Gastrocnemius medialis (tissue), 4 donors: ENCODE results near the gene ZNF197. TPM values are rescaled to one million over a fixed set of nuclear protein-coding genes. Genes with fewer than 3 reads are reported as not detected.
"Not testable (repeated sequence)": the region's sequence is repeated elsewhere in the genome, so short reads cannot be mapped to it uniquely, and the experiment has no call there.

Source experiments
- ATAC-seq, 2 donors: fragments of 150-250 bp; one replicate each; pipeline ENCODE4 v1.9.1; 2016
- DNase-seq, 2 donors: peaks; one replicate each; pipeline ENCODE4 v3.0.0-alpha.2; 2019
- H3K27ac ChIP-seq, 4 donors: fragments of 200-600 bp; sonication (generic); 1 replicate in 1 of 4; 2 replicates in 3 of 4; pipeline ENCODE4 v1.5.1; 2016 to 2018; ENCODE audit warnings: mild to moderate bottlenecking in 2 of 4, moderate library complexity in 1 of 4
- H3K27me3 ChIP-seq, 3 donors: fragments of 200-600 bp; sonication (generic) in 2 of 3; 1 replicate in 1 of 3; 2 replicates in 2 of 3; pipeline versions ENCODE4 v1.5.1 to v1.6.0; 2016 to 2019; ENCODE audit warnings: mild to moderate bottlenecking in 1 of 3, moderate library complexity in 1 of 3
- H3K36me3 ChIP-seq, 2 donors: fragments of 200-600 bp; sonication (generic) in 1 of 2; one replicate each; pipeline ENCODE4 v1.5.1; 2017 to 2018
- H3K4me1 ChIP-seq, 2 donors: fragments of 200-600 bp; sonication (generic) in 1 of 2; one replicate each; pipeline ENCODE4 v1.5.1; 2016 to 2017; ENCODE audit warnings: mild to moderate bottlenecking in 2 of 2
- H3K4me3 ChIP-seq, 4 donors: fragments of 200-600 bp; sonication (generic) in 3 of 4; 1 replicate in 1 of 4; 2 replicates in 3 of 4; pipeline ENCODE4 v1.5.1; 2016 to 2019; ENCODE audit warnings: mild to moderate bottlenecking in 2 of 4
- H3K9me3 ChIP-seq, 3 donors: fragments of 200-600 bp; sonication (generic) in 2 of 3; 1 replicate in 1 of 3; 2 replicates in 2 of 3; pipeline ENCODE4 v1.5.1; 2016 to 2019
- POLR2A ChIP-seq, 2 donors: fragments of 450-650 bp; IDR thresholded peaks; one replicate each; pipeline ENCODE4 v1.6.1; 2017; ENCODE audit warnings: antibody characterized with exemption in 2 of 2, mild to moderate bottlenecking in 2 of 2, moderate library complexity in 2 of 2
- in situ Hi-C, 4 donors: fragments of 200-750 bp; cut with MboI; loops; one replicate each; pipeline versions ENCODE4 v1.15.0 to v1.8.0; 2017; ENCODE audit warnings: low sequenced_read_pairs in 4 of 4
- intact Hi-C: fragments of 100-400 bp; cut with DNase I; formaldehyde crosslinking; loops from one replicate; pipeline ENCODE4 v1.15.1; 2023; ENCODE audit warnings: low total_unique reads
- total RNA-seq, 4 donors: library from RNA; depleted of rRNA; stranded (reverse); fragments of >200 nt; gene quantifications; one replicate each; pipeline versions ENCODE4 v1.1.0 to v1.2.3, GENCODE V29; 2016
- TF ChIP-seq, protein P1 (sequence below), 5 experiments: fragments of 450-650 bp in 3 of 5; fragments of 200-600 bp in 2 of 5; sonication (generic) in 2 of 5; IDR thresholded peaks in 4 of 5; conservative IDR thresholded peaks in 1 of 5; 1 replicate in 4 of 5; 2 replicates in 1 of 5; pipeline ENCODE4 v1.5.1; 2016 to 2019; ENCODE audit warnings: antibody characterized with exemption in 5 of 5, mild to moderate bottlenecking in 3 of 5, moderate library complexity in 3 of 5

Gene ZNF197
- total RNA-seq, 4 donors from 2014 or later = 14.3 to 21.5 (median 19.6) TPM

GRCh38 chr3:44659434-44659833 lies 34.6 kb downstream of the ZNF197 start:
- peaks cover 7 to 70% of the 10 kb centered on the region in 2 donors for H3K36me3 ChIP-seq
- ATAC-seq (no peak), DNase-seq (no peak)
- H3K27me3 ChIP-seq = no peaks in the 10 kb centered on the region
- H3K9me3 ChIP-seq = peaks cover 0 to 18% (median 0%) of the 10 kb centered on the region in 3 donors
- TF ChIP-seq, protein P1, sequence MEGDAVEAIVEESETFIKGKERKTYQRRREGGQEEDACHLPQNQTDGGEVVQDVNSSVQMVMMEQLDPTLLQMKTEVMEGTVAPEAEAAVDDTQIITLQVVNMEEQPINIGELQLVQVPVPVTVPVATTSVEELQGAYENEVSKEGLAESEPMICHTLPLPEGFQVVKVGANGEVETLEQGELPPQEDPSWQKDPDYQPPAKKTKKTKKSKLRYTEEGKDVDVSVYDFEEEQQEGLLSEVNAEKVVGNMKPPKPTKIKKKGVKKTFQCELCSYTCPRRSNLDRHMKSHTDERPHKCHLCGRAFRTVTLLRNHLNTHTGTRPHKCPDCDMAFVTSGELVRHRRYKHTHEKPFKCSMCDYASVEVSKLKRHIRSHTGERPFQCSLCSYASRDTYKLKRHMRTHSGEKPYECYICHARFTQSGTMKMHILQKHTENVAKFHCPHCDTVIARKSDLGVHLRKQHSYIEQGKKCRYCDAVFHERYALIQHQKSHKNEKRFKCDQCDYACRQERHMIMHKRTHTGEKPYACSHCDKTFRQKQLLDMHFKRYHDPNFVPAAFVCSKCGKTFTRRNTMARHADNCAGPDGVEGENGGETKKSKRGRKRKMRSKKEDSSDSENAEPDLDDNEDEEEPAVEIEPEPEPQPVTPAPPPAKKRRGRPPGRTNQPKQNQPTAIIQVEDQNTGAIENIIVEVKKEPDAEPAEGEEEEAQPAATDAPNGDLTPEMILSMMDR (IDR thresholded peaks at IDR 0.05 in 4 of 5, conservative IDR thresholded peaks at IDR 0.05 in 1 of 5) = no peak
- TF ChIP-seq POLR2A (IDR thresholded peaks at IDR 0.05) = no peak
- intact Hi-C loops (no loop called here), in situ Hi-C loops (no loop called here)
- no peak overlapping the region for H3K27ac ChIP-seq
- no peak overlapping the region for H3K4me3 ChIP-seq
- H3K4me1 ChIP-seq = no peaks in the 10 kb centered on the region

- no peak overlapping the region for H3K27ac ChIP-seq
- no peak for TF ChIP-seq POLR2A (IDR thresholded peaks at IDR 0.05)
- TF ChIP-seq, protein P1 (IDR thresholded peaks at IDR 0.05 in 4 of 5, conservative IDR thresholded peaks at IDR 0.05 in 1 of 5) = no peak
- H3K36me3 ChIP-seq = peaks cover 7 to 54% of the 10 kb centered on the region in 2 donors
- no peak overlapping the region for H3K4me3 ChIP-seq
- intact Hi-C loops (no loop called here), in situ Hi-C loops (no loop called here)
- H3K9me3 ChIP-seq = peaks cover 0 to 18% (median 0%) of the 10 kb centered on the region in 3 donors
- H3K27me3 ChIP-seq = no peaks in the 10 kb centered on the region
- DNase-seq (no peak), ATAC-seq (no peak)
- no peaks in the 10 kb centered on the region for H3K4me1 ChIP-seq
These were observed 36.4 kb downstream of the ZNF197 start for GRCh38 chr3:44661189-44661588.

- intact Hi-C loops (no loop called here), in situ Hi-C loops (no loop called here)
- no peaks in the 10 kb centered on the region for H3K27me3 ChIP-seq
- no peak overlapping the region for H3K27ac ChIP-seq
- TF ChIP-seq, protein P1 (IDR thresholded peaks at IDR 0.05 in 4 of 5, conservative IDR thresholded peaks at IDR 0.05 in 1 of 5) = no peak
- no peak for TF ChIP-seq POLR2A (IDR thresholded peaks at IDR 0.05)
- H3K9me3 ChIP-seq = peaks cover 0 to 1% (median 0%) of the 10 kb centered on the region in 3 donors
- DNase-seq (no peak), ATAC-seq (no peak)
- H3K4me1 ChIP-seq = no peaks in the 10 kb centered on the region
- H3K4me3 ChIP-seq = no peak overlapping the region
- peaks cover 0 to 14% of the 10 kb centered on the region in 2 donors for H3K36me3 ChIP-seq
These were observed 40.3 kb downstream of the ZNF197 start for GRCh38 chr3:44665173-44665572.

DNA sequence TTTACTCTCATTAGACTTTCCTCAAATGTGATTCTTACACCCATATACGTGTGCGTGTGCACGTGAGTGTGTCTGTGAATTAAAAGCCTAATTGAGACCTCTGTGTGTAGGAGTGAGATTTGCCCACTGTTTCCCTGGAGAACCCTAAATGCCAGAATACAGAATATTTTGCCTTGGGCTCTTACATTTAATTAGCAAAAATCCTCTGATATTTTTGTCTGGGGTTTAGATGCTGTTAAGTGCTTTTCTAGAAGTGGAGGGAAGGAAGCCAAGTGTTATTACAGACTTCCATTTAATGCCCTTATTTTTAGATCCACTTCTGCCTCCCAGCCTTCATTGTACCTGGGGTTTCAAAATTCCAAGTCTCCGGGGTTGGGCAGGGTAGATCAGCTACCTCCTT lies 41.5 kb downstream of the ZNF197 start:
- Histone ChIP-seq H3K4me1 (no peaks in the 10 kb centered on the region), H3K4me3 (no peak overlapping the region), H3K9me3 (no peaks in the 10 kb centered on the region), H3K36me3 (peaks cover 0 to 2% of the 10 kb centered on the region in 2 donors), H3K27me3 (no peaks in the 10 kb centered on the region), H3K27ac (no peak overlapping the region)
- TF ChIP-seq, protein P1 (IDR thresholded peaks at IDR 0.05 in 4 of 5, conservative IDR thresholded peaks at IDR 0.05 in 1 of 5) = no peak
- no peak for TF ChIP-seq POLR2A (IDR thresholded peaks at IDR 0.05)
- in situ Hi-C loops (no loop called here), intact Hi-C loops (no loop called here)
- DNase-seq (no peak), ATAC-seq (no peak)

GRCh38 chr3:44669760-44670159 lies 44.9 kb downstream of the ZNF197 start:
- intact Hi-C loops (no loop called here), in situ Hi-C loops (no loop called here)
- ATAC-seq (no peak), DNase-seq (no peak)
- Histone ChIP-seq H3K4me1 (no peaks in the 10 kb centered on the region), H3K9me3 (no peaks in the 10 kb centered on the region), H3K4me3 (no peak overlapping the region), H3K27me3 (no peaks in the 10 kb centered on the region), H3K36me3 (no peaks in the 10 kb centered on the region), H3K27ac (no peak overlapping the region)
- no peak for TF ChIP-seq POLR2A (IDR thresholded peaks at IDR 0.05)

- H3K4me1 ChIP-seq, intact Hi-C loops, DNase-seq, H3K9me3 ChIP-seq, H3K4me3 ChIP-seq, H3K36me3 ChIP-seq, H3K27ac ChIP-seq, H3K27me3 ChIP-seq, ATAC-seq, in situ Hi-C loops: not testable (repeated sequence)
These were observed 48.6 kb downstream of the ZNF197 start for GRCh38 chr3:44673466-44673865.
